Stimulated activated CD4-positive, alpha-beta T cell treated with anti-CD3 and anti-CD28 coated beads, Interleukin-2, amount 100 ng/mL, for 48 hours (primary cell): Measurements from ENCODE around the gene TRIM29.

Experiments used
- DNase-seq, 2 donors: peaks; one replicate each; pipeline ENCODE4 v3.0.0-alpha.2; 2020

The TRIM29 gene

GRCh38 chr11:120121336-120121735 lies 16.6 kb downstream of the TRIM29 start:
- no peak for DNase-seq

- DNase-seq, result no peak
These were observed 17.0 kb downstream of the TRIM29 start for GRCh38 chr11:120120805-120121335.

DNA sequence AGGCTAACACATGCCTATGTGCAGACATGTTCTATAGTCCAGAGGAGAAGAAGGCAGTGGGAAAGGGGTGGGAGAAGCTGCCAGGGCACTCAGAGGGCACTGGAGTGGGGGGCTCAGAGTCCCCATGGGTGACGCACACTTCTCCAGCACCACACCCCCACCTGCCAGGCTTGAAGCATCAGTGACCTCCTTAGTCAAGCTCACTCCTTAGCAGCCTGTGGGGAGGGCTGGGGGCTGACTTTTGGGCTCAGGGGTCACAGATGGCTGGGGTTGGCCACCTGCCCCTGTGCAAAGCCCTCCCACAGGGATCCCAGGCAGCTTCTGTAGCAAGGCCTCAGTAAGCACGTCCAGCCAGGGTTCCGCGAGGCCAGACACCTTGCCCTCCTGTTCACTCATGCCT lies 18.8 kb downstream of the TRIM29 start:
- no peak for DNase-seq

- no peak for DNase-seq
These were observed 19.9 kb downstream of the TRIM29 start for GRCh38 chr11:120117991-120118390.

GRCh38 chr11:120116966-120117365 lies 20.9 kb downstream of the TRIM29 start:
- DNase-seq, result no peak

- no peak for DNase-seq
These were observed 22.5 kb downstream of the TRIM29 start for GRCh38 chr11:120115272-120116000.

DNA sequence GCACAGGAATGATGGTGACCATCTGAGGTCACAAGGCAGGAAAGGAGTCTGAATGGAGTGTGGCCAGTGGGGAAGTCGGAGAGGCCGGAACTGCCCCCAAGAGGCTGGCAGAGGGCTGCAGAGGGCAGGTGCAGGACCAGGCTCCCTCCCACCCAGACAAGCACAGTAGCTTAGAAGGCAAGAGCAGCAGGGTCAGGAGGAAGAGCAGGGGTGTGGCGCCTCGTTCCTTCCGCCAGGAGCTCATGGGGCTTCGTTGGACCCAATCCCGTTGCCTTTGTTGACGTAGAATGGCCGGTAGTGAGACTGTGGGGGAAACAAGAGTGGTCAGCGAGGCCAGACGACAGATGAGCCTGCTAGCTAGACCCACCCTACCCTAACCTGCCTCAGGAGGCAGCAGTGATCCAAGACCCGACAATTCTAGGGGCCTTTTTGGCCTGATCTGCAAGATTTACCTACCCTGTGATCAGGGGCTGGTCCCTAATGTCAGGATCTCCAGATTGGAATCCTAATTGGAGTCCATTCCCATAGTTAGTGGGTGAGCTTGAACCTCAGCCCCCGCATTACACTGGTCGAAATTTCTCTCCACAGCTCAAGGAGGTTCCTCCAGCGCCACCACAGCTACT lies 25.6 kb downstream of the TRIM29 start:
- DNase-seq, result no peak

DNA sequence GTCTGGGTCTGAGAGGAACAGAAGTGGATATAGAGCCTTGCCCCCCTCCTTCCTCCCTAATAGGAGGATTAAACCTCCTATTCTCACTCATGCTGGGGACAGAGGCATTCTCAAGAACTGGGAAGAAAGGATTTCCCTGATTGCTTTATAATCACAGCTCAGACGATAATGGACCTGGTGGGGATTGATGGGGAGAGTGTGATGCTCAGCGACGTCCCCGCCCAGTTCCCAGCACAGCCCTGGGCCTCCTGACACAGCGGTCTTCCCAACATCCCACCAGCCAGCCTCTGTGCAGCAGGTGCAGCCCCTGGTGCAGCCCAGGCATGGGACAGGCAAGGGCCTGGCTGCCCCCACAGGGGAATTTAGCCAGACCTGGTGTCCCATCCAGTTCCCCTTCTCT lies 28.4 kb downstream of the TRIM29 start:
- DNase-seq, result no peak

- DNase-seq, result no peak
These were observed 29.1 kb downstream of the TRIM29 start for GRCh38 chr11:120108785-120109168.

- peak; percentile 62 to 71 for DNase-seq
These were observed 29.6 kb downstream of the TRIM29 start for GRCh38 chr11:120108154-120108784.

DNA sequence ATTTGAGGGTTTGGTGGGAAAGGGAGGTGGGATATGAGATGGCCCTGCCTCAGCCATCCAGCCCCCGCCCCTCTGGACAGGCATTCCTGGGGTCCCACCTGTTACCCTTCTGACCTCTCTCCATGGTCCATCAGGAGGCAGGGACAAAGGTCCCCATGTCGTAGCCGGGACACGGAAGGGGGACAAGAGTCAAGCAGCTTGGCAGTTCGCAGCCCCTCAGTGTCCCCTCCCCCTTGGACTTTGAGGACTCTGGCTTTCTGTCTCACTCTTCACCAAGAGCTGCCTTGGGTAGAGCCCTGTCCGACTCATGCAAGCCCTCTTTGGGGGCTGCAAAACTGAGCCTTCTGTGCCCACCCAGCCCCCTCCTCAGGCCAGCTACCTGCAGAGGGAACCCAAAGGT lies 30.2 kb downstream of the TRIM29 start:
- DNase-seq, result no peak

DNA sequence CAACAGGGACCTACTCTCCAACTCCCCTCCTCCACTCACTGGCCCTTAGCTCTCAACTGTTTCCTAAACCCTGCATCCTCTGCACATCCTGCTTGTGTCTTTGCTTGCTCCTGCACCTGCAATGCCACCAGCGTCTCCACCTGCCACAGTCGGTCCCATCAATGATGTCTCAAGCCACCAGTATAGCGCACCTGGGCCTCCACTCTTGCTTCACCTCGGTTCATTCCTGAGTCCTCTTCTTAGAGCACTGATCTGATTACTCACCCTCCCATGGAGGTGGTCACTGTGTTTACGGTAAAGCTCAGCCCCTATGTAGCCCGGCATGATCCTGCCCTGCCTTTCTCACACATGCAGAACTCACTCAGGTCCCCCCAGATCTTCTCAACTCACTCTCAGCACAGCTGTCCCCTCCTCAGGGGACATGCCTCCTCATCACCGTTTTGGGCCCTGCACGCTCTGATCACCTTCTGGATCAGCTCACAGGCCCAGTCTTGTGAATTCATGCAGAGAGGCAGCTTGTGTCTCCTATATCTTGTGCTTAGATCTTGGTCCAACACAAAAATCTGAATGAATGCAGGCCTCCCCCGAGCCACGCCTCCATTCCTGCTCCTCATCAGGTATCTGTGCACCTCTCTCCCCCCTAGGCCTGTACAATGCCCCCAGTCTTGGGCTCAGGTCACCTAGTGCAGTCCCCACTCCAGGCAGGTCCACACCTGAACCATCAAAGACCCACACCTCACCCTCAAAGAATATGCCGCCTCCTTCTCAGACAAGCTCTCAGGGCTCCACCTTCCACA lies 31.4 kb downstream of the TRIM29 start:
- no peak for DNase-seq

DNA sequence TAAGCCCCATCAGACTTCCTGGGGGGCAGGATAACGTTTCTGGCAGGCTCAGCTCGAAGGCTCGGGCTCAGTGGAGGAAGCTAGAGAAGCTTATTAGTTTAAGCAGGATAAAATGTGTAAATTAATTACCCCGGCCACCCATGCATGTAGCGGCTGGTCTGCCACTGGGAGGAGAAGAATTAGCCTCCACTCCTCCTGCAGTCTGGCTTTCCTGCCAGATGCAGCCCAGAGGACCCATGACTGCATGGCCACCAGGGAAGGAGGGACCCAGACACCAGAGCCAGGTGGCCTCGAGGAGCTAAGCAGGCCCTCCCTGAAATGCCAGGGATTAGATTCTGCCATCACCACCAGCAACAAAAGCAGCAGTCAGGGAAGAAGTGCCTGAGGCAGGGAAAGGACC lies 32.3 kb downstream of the TRIM29 start:
- no peak for DNase-seq

DNA sequence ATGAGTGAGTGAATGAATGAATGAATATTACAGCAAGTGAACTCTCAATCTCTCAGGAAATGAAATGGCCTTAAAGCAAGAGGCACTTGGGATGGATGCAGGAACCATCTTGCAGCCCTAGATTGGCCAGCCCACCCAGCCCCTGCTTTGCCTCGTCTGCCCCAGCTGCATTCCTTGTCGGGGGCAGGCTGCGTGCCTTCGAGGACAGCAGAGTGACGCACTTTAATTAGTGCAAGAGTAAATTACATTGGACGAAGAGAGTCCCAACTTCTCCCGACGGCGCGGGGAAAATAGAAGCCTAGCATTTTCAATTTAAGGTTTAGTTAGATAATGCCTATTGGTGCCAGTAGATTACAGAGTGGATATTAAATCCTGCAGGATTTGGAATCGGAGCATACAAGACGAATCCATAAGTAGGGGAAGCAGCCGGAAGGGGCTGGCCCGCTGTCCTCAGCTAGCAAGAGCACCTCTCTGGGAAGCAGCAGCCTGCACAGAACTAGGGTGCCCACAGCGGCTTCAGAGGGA lies 33.8 kb downstream of the TRIM29 start:
- DNase-seq, result no peak

GRCh38 chr11:120102864-120103122 lies 35.1 kb downstream of the TRIM29 start:
- DNase-seq, result no peak

DNA sequence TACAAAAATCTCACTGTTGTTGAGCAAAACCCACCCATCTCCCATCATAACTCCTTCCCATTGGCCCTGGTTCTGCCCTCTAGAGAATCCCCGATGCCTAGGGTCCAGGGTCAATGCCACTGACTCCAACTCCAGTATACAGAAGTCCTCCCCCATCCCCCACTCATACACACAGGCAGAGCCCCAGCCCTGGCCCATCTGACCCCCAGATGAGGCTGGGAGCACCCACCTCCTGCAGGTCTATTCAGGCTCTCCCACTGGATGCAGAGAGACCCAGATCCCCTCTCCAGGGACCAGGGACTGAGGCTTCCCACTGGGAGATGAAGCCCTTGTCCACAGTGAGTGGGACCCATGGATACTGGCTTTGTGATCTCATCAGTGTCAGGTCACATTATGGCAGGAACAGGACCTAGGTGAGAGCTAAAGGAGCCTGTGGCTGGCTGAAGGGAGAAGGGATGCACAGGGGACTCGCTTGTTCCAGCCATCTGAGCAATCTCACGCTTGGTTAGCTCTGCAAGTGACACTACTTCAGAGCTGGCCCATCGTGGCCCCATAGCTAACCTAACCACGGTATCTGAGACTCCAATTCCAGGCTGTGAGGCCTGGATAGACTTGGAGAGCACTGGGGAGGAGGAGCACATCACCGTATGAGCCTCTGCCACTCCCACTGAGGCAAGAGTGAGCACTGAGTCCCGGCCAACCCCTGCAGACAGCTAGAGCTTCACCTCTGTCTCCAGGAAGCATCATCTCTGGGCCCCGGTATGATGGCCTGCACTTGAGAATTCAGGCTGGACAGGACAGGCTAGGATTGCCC lies 35.7 kb downstream of the TRIM29 start:
- DNase-seq, result no peak

DNA sequence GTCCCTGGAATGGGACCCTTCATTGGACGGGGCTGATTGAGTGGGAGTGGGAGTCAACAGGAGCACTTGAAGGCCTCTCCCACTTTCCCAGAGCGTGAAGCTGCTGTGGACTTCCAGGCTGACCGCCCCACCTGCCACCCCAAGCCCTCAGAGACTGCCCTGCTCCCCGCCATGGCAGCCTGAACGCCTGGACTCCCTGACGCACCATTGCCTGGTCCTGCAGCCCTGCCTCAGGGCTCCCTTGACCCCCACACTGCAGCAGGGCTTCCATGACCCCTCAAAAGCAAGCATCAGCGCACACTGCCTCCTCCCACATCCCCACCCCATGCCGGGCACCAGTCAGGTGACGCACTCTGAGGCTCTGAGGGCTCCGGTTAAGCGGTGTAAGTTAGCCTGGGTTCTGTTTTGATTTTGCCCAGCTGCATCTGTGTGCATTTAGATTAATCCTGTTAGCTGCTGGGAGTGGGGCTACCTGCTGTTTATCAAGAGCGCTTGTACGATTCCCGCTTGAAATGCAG lies 39.4 kb downstream of the TRIM29 start:
- no peak for DNase-seq

DNA sequence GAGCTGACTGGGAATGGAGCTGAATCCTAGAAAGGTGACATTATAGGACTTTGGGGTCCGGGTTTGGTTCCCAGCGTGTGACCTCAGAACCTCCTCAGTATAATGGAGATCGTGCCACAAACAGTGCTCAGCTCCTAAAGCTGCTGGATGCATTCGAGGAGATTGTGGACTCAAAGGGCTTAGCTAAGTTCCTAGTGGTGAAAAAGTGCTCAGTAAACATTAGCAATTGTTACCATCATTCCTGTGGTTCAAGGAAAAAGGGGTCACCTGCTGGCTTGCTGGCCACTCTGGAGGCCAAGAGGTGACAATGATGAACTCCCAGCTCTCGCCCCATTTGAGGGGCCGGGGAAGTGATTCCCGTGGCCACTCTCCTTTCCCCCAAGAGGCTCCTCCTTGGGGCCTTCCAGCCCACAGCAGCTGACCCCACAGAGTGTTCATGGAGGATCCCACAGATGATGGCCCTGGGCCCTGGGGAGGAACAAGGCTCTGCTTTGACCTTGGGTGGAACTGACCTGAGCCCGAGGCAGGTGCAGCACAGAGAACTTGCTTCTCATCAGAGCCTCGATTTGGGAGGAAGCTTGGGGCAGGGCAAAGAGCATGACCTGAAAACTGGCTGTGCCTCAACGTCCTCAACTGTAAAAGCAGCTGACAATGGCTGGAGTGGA lies 40.1 kb downstream of the TRIM29 start:
- no peak for DNase-seq

DNA sequence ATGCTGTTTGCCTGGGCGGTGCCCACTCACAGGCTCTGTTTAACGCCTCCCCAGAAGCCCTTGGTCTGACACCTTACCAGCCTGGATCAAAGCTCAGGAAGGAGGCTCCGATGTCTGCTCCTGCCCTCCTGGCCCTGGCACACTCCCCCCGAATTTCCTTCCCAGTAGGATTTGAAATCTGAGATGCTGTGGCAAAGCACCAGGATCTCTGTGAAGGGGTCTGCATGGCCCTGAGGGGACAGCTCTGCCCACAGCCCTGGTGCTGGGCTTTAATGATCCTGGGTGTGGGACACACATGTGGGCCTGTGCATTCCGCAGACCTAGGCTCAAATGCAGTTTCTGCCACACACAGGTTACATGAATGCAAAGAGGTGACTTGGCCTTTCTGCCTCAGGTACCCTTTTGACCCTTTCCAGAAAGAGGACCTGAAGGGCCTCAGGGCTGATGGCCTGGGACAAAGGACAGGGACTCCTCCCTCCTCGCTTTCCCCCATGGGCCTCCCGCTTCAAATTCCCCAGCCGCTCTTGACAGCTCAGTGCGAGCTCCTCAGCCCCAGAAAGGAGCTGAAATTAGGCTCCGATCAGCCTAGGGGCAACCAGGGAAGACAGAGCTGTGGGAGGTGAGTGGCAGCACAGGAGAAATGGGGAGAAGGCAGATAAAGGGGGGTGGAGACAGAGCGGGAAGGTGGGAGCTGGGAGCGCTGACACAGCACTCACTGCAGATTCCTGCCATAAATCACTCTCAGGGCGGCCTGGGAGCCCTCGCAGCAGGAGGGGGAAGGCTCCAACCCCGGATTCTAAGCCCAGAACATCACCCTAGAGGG lies 41.3 kb downstream of the TRIM29 start:
- no peak for DNase-seq

GRCh38 chr11:120095516-120095915 lies 42.4 kb downstream of the TRIM29 start:
- DNase-seq, result no peak

- DNase-seq, result no peak
These were observed 46.2 kb downstream of the TRIM29 start for GRCh38 chr11:120091701-120092100.
